Skin epidermis (tissue), 12 donors: ENCODE results near the gene TTLL11.
A peak's percentile ranks its signal among the peaks of the same experiment; 100 is the strongest.

Experiments
- H3K27ac ChIP-seq, 21 experiments: fragments of 200-600 bp; sonication (generic) in 11 of 21; one replicate each; pipeline ENCODE4 v1.5.0; 2020; ENCODE audit warnings: mild to moderate bottlenecking in 3 of 21, inconsistent platforms in 2 of 21, moderate library complexity in 2 of 21
- H3K4me3 ChIP-seq, 7 experiments: fragments of 200-600 bp; sonication (generic) in 2 of 7; one replicate each; pipeline ENCODE4 v1.5.0; 2020; ENCODE audit warnings: inconsistent platforms in 2 of 7, mild to moderate bottlenecking in 2 of 7, moderate library complexity in 1 of 7

TTLL11 gene

DNA sequence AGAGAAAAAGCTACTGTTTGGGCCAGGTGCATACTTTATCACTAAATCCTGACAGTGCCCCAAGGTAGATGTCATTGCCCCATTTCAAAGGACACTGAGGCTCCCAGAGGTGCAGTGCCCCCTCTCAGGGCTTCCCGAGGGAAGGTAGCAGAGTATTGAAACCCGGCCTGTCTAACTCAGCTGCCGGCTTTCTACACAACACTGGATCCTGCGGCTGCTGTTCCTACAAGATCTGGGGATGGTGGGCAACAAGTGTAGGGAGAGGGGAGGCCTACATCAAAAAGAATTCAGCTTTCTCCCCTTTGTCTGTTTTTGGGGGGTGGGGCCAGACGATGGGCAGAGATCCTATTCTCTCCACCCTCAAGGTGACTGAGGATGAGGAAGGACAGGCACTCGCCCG, 240.9 kb downstream of the TTLL11 start:
- no peak overlapping the region for H3K4me3 ChIP-seq
- peak overlapping the region in 10 of 21 experiments; percentile 0 to 65 (median 55) for H3K27ac ChIP-seq

DNA sequence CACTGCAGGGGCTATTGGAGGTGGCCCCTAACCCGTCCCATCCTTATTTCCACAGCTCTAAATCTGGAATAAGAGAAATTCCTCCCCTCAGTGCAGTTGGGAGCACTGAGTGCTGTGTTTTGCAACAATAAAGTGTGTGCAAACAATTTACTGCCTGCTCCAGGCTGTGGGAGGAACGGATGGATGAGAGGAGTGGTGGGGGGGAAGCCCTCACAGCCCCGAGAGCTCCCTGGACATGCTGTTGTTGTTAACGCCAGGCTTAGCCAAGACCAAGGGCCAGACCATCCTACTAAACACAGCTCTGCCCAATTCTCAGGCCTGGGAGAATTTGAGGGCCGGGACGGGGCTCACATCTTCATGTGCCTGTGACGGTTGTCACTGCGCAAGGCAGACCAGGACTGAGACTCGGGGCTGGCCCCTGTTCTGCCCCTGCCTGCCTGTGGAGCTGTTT, 241.4 kb downstream of the TTLL11 start:
- no peak overlapping the region for H3K4me3 ChIP-seq
- H3K27ac ChIP-seq, result peak overlapping the region in 9 of 21 experiments; percentile 0 to 65 (median 54)

DNA sequence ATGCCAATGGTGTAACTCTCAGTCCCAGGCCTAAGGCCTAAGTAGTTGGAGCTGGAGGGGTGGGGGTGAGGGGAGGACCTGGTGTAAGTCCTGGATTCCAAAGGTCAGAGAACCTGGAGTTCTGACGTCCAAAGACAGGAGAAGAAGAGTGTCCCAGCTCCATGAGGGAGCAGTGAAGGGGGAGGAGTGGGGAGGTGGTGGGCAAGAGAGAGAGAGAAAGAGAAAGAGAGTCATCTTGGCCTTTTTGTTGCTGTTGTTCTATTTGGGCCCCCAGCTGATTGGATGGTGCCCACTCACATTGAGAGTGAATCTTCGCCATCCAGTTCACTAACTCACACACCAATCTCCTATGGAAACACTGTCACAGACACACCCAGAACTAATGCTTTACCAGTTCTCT, 242.7 kb downstream of the TTLL11 start:
- no peak overlapping the region for H3K4me3 ChIP-seq
- no peak overlapping the region for H3K27ac ChIP-seq

DNA sequence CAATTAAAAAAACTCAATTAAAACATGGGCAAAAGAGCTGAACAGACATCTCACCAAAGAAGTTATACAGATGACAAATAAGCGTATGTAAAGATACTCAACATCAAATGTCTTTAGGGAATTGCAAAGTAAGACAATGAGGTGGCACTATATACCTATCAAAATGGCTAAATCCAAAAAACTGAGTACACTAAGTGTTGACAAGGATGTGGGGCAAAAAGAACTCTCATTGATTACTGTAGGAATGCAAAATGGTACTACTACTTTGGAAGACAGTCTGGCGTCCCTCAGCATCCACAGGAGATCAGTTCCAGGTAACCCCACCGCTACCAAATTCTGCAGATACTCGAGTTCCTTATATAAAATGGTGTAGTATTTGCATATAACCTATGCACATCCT, 243.6 kb downstream of the TTLL11 start:
- no peak overlapping the region for H3K27ac ChIP-seq
- H3K4me3 ChIP-seq, result no peak overlapping the region

DNA sequence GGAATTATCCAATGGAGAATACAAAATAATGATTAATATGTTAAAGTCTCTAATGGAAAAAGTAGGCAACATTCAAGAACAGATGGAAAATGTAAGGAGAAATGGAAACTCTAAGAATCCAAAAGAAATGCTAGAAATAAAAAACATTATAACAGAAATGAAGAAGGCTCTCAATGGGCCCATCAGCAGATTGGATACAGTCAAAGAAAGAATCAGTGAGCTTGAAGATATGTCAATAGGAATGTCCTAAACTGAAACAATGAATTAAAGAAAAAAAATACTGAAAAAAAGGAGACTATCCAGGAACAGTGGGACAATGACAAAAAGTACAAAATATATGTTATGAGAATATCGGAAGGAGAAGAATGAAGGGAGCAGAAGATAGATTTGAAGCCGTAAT, 248.5 kb downstream of the TTLL11 start:
- H3K27ac ChIP-seq, result no peak overlapping the region
- no peak overlapping the region for H3K4me3 ChIP-seq

DNA sequence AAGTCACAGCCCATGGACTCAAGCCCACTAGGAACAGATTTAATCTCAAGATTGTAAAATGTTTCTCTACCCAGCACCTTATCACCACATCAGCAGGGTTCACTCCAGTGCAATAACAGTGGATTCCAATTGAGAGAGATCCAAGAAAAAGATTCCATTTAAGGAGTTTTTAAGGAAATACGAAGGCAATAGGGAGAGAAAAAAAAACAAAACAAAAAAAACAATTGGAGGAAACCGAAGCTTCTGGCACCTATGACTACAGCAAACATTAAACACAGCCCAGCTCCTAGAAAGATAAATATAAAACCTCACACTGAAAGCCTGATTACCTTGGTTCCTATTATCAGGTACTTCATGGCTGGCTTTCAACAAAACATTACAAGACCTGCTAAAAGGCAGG, 249.0 kb downstream of the TTLL11 start:
- H3K27ac ChIP-seq, result no peak overlapping the region
- no peak overlapping the region for H3K4me3 ChIP-seq

DNA sequence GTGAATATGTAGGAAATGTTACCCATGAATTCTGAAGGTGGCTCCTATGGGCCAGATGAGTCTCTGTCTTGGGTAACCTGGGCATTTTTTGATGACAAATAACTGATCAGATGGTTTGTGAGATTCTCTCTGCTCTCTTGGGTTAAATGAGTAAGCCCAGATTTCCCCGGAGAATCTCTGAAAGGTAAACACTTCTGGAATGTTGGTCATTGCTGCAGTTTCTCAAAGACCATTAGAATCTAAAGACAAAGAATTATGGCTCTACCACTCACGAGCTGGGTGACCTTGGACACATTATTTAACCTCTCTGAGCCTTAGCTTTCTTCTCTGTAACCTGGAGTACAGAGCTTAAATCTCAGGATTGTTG, 250.5 kb downstream of the TTLL11 start:
- H3K27ac ChIP-seq, result no peak overlapping the region
- no peak overlapping the region for H3K4me3 ChIP-seq

DNA sequence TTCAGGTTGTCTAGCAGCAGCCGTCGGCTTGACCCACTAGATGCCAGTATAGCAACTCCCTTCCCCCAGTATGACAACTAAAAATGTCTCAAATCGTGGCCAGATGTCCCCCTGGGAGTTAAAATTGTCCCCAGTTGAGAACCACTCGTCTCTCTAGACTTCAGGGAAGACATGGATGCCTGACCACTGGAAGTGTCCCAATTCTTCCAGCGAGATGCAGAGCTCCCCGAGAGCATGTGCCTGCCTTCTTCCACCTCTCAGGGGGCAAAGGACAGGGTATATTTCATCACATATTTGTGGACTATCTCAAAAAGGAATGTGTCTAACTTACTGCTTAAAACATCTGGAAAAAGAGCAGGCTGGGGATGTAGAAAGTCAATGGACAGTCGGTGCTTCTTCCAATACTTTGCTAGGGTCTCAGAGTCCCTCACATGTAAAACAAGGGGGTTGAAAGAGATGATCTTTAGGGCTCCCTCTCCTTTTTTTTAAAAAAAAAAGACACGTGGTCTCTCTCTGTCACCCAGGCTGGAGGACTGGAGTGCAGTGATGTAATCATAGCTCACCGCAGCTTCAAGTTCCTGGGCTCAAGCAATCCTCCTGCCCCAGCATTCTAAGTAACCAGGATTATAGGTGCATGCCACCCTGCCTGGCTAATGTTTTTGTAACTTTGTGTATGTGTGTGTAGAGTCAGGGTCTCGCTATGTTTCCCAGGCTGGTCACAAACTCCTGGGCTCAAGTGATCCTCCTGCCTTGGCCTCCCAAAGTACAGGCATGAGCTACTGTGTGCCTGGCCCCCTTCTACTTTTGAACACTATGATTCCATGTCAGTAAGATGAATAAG, 251.1 kb downstream of the TTLL11 start:
- Histone ChIP-seq H3K27ac (no peak overlapping the region), H3K4me3 (no peak overlapping the region)

DNA sequence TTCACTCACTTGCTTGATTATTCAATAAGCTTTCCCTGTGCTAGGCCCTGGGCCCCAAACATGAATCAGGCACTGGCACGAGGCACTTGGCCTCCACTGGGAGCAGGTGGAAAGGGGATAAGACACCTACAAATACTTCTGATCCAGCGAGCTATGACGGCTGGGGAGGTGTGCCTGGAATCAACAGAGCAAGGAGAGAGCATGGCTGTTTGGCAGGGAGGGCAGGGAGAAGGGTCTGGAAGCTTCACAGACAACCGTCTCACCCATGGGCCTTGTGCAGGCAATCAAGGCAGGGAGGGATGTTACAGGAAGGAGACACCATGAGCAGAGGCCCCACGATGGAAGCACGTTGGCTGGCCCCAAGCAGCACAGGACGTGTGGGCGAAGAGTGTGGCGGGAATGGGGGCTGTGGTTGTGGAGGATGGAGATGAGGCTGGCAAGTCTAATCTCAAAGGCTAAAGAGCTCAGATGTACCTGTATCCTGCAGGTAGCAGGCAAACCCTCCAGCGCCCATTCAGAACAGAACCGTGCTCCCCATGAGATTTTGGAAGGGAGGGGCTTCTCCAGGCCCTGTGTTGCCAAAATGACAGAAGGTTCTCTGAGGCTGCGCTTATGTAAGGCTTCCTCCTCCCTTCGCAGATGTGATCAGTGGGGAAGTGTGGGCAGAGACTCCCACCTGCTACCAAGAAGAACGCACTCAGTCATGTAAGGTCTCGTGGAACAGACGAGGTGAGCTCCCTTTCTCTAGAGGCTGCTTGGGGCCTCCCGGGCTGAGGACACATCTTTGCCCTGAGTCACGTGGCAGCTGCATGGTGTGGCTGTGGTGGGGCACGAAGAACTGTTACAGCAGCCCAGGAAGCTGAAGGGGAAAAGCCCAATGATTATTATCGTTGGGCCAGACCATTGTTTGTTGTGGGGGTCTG, 252.0 kb downstream of the TTLL11 start:
- no peak overlapping the region for H3K27ac ChIP-seq
- H3K4me3 ChIP-seq, result no peak overlapping the region

DNA sequence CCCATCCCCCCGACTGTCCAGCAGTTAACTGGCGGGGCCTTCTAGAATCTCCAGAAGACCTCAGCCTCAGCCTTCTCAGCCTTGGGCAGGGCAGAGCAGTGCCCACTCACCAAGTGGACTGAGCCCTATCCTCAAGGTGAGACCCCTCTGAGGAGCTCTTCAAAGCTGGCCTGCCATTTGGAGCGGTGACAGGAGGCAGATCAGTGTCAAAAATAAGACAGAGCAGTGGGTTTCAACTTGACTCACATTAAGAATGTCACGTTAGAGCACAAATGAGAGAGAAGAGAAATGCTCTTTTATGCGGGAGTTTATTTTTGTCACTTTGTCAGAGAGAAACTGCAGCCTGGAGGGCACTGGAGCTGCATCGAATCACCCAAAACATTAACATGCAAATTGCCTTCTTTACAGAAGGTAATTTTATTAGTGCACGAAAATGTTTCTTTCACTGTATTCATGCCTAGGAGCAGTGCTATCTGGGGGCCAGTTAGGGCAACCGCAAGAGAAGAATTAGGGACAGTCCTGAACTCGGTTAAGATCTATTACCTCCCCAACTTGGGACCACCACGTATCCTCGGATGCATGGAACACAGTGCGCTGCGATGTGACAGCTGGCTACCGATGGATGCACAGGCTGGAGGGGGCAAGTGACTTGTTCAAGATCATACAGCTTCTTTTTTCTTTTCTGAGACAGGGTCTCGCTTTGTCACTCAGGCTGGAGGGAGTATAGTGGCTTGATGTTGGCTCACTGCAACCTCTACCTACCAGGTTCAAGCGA, 253.2 kb downstream of the TTLL11 start:
- Histone ChIP-seq H3K27ac (no peak overlapping the region), H3K4me3 (no peak overlapping the region)

DNA sequence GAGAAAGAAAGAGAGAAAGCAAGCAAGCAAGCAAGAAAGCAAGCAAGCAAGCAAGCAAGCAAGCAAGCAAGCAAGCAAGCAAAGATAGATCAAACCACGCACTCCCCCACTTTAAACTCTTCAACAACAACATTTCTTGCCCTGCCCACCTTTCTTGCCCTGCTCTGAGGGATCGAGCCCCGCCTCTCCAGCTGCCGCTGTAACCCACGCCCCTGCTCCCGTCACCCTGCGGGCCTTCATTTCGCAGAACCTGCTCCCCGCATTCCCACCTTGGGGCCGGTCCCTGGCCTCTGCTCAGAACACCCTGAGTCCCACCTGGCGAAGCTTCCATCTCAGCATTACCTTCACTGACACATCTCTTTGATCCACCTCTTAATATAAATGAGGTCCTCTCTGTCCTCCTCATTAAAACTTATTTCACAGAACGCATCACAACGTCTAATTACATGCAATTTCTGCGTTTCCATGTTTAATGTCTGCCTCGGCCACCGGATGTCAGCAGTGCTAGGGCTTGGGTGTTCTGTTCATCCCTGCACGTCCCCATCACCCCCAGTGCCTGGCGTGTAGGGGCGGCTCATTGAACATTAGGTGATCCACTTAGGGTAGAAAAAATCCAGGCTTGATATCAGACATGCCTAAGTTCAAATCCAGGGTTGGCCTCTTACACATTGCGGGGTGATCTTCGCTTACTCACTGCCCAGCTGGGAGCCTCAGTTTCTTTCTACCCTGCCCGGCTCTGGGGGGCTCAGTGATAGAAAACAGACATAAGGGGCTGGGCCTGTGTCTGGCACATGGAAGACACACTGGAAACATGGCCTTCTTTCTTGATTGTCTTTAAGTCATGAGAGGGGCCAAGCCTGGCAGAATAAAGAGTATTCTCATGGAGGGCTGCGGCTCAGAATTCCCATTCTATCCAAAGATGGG, 254.1 kb downstream of the TTLL11 start:
- Histone ChIP-seq H3K27ac (no peak overlapping the region), H3K4me3 (no peak overlapping the region)

DNA sequence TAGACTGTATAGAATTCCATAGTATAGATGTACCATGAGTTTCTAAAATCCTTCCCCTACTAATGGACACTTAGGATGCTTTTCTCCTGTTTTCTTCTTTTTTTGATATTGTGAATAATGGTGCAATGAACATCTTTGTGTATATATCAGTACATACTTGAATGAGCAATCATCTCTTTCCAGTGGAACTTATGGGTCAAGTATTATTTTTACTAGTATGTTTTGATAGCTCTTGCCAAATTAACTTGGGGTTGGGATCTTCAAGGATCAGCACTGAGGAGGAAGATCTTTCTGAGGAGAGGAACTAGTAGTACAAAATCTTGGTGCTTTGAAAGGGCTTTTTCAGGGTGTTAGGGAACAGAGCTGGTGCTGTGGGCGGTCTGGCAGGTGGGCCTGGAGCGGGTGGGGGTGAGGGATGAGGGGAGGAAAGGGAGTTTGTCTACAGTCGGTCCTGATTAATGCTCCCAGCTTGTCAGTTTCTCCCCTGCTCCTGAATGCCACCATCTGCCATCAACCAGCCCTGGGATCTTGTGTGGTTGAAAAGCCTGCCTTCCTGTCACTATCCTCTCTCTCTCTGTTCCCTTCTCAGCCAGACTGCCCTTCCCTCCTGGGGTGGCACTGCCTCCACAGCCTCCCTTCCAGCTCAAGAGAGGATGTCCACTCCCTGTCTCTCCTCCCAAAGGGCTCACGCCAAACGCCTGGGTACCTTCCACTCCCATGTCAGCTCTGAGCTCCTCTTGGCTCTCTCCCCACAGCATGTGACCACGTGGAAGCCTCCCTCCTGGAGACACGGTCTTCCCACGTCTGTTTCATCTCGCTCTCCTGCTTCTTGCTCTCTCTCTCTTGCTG, 255.8 kb downstream of the TTLL11 start:
- no peak overlapping the region for H3K27ac ChIP-seq
- H3K4me3 ChIP-seq, result no peak overlapping the region

DNA sequence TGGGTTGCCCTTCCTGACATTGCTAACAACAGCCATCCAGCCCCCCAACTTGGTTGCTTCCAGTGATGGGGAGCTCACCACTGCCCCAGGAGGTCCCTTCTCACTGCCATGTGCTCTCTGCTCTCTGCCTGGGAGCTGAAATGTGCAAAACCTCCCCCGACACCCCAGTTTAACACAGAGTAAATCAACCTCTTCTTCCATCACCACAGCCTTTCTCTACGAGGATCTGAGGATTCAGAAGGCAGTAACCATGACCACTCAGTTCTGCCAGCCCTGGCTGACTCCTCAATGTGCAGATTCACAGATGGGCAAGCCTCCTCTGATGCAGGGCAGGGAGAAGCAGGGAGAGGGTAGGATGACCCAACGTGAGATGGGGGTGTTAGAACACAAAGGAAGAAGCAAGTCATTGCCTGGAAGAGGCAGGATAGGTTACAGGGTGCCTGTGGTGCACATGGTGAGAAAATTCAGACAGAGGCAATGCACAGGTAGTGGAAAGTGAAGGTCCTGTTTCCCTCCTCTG, 256.7 kb downstream of the TTLL11 start:
- no peak overlapping the region for H3K4me3 ChIP-seq
- no peak overlapping the region for H3K27ac ChIP-seq

DNA sequence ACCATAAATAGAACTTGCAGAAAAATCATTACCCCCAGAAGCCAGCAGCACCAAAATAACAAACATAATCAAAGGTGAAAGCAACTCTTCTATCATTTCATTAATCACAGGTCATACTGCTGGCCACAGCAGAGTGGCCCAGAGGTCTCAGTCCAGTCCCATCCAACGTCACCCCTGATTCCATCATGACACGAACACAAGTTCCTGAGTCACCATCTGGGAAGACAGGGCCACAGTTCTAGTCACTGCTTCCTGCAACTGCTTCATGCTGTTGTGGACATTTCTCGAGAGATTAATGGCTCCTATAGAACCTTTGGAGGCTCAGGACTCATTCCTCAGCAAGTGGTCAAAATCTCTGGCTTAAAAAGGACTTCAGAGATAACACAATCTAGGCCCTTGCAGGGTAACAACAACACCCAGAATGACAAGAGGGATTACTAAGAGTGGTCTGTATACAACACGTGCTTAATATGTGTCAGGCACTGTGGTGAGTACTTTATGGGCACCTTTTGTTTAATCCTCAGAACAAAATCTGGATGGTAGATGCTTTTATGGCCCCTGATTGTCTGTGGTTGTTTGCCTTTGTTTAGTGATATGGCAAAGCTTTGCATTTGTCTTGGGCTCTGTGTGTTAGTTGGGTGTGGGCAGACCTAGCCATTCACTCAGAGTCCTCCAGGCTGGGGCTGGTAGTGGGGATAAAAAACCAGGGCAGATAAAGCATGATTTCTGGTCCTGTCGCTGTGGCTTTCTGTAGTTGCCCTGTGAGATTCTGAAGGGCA, 257.3 kb downstream of the TTLL11 start:
- no peak overlapping the region for H3K4me3 ChIP-seq
- H3K27ac ChIP-seq, result no peak overlapping the region

DNA sequence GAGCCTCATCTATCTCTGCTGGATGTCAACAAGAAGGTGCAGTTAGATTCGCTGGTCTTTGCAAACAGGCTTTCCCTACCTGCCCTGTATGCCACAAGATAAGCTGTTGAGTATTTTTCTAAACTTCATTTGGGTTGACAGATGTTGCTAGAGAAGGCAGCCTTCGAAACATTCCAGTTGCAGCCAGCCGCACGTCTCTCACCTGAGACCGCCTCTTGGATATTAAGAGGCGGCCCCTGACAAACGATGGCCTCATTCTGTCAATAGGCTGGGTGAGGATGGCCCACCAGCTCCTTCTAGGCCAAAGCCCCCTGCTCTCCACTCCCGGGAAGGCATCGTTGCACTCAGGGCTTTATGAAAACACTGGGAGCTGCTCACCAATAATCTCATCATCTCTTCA, 260.0 kb downstream of the TTLL11 start:
- Histone ChIP-seq H3K4me3 (no peak overlapping the region), H3K27ac (no peak overlapping the region)

DNA sequence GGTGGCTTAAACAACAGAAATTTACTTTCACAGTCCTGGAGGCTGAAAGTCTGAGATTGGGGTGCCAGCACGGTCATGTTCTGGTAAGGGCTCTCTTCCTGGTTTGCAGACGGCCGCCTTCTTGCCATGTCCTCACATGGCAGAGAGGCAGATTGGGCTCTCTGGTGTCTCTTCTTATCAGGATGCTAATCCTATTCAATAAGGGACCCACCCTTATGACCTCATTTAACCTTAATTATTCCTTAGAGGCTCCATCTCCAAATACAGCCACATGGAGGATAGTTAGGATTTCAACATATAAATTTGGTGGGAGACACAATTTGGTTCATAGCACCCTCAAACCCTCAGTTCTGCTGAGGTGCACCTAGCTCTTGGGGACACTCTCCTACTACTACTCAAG, 261.2 kb downstream of the TTLL11 start:
- Histone ChIP-seq H3K27ac (no peak overlapping the region), H3K4me3 (no peak overlapping the region)

DNA sequence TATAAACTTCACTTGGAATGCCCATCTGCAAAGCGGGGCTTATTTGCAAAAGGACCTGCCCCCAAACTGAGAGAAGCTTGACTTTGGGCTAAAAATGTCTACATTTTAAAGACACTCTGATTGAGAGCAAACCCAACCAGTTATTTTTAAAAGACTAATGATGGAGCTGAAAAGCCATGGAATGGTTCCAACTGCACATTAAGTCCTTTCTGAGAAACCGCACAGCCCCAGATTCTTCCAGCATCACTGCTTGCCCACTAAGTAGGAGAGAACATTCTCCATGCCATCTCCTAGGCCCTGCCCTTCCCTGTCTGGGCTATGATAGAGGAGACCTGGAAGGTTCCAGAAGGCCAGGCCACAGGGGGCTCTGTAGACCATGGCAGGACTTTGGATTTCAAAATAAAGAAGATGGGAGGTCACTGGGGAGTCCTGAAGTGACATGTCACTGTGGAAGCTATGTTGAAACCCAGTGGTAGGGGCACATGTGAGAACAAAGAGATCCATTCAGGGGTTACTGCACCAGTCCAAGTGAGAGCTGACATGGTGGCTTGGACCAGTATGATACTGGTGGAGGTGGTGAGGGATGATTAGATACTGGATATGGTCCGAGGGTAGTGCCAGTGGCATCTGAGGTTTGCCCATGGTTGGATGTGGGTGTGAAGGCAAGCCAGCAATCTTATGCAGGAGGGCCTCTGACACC, 262.5 kb downstream of the TTLL11 start:
- Histone ChIP-seq H3K4me3 (no peak overlapping the region), H3K27ac (no peak overlapping the region)
